ENCODE results near the gene PPP1R14C.

The PPP1R14C gene

DNA sequence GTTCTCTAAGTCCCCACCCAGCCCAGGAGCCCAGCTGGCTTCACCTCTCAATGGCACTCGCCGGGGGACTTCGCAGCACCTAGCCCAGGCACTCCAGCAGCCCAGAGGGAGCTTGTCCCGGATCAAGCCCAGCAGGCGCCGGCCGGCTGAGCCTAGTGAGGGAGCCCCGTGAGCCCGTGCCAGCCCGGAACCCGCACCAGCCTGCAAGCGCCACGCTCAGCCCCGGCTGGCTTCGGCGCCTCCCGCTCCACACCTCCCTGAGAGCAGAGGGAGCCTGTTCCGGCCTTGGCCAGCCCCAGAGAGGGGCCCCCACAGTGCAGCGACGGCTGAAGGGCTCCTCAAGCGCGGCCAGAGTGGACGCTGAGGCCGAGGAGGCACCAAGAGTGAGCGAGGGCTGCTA, 27.1 kb upstream of the PPP1R14C start:
- no peak overlapping the region for H3K14ac ChIP-seq (ENCODE audit: low read length in 2 of 2)
- H3K4me3 ChIP-seq (ENCODE audit: insufficient read depth in 1 of 2, low read depth in 1 of 2, low read length in 2 of 2): no peak overlapping the region
- no peak overlapping the region for H2AK5ac ChIP-seq (ENCODE audit: low read length, severe bottlenecking)
- no peak for DNase-seq
- no peak overlapping the region for H3K23ac ChIP-seq (ENCODE audit: low read length in 2 of 2)
- no peak overlapping the region for H3K4ac ChIP-seq (ENCODE audit: low read depth in 1 of 2, low read length in 2 of 2)
- H3K9me3 ChIP-seq (ENCODE audit: control insufficient read depth, low read length): no peaks in the 10 kb centered on the region
- H2BK120ac ChIP-seq (ENCODE audit: low read depth, low read length): no peak overlapping the region
- no peak overlapping the region for H2BK12ac ChIP-seq (ENCODE audit: low read length in 2 of 2)
- no peaks in the 10 kb centered on the region for H3K79me1 ChIP-seq (replicated peaks; ENCODE audit: low read length, poor library complexity, severe bottlenecking)
- H4K8ac ChIP-seq (ENCODE audit: low read length): no peak overlapping the region
- H4K91ac ChIP-seq (ENCODE audit: low read length): no peak overlapping the region
- H2BK5ac ChIP-seq (ENCODE audit: low read depth, low read length, poor library complexity, severe bottlenecking): no peak overlapping the region
- H3K4me1 ChIP-seq (ENCODE audit: control insufficient read depth, insufficient read depth, low read depth, low read length): no peaks in the 10 kb centered on the region
- no peak overlapping the region for H3K9ac ChIP-seq (ENCODE audit: low read length)
- H2AFZ ChIP-seq (ENCODE audit: low read depth, low read length): no peak overlapping the region
- no peaks in the 10 kb centered on the region for H3K36me3 ChIP-seq (ENCODE audit: control insufficient read depth in 1 of 2, insufficient read depth in 2 of 2, low read depth in 1 of 2, low read length in 2 of 2)
- H2BK15ac ChIP-seq (ENCODE audit: low read depth, poor library complexity, severe bottlenecking): no peak overlapping the region
- H3K18ac ChIP-seq (ENCODE audit: low read depth in 1 of 2, low read length in 2 of 2): no peak overlapping the region
- H3K4me2 ChIP-seq (ENCODE audit: low read length, poor library complexity, severe bottlenecking): no peak overlapping the region
- peaks cover 10 to 38% of the 10 kb centered on the region in 2 experiments for H3K27me3 ChIP-seq (ENCODE audit: control insufficient read depth in 1 of 2, insufficient read depth in 1 of 2, low read length in 2 of 2)
- no peak overlapping the region for H3K27ac ChIP-seq (ENCODE audit: low read length, poor library complexity, severe bottlenecking)
- 93% methylated on average over 25 of the region's 25 CpGs for WGBS

DNA sequence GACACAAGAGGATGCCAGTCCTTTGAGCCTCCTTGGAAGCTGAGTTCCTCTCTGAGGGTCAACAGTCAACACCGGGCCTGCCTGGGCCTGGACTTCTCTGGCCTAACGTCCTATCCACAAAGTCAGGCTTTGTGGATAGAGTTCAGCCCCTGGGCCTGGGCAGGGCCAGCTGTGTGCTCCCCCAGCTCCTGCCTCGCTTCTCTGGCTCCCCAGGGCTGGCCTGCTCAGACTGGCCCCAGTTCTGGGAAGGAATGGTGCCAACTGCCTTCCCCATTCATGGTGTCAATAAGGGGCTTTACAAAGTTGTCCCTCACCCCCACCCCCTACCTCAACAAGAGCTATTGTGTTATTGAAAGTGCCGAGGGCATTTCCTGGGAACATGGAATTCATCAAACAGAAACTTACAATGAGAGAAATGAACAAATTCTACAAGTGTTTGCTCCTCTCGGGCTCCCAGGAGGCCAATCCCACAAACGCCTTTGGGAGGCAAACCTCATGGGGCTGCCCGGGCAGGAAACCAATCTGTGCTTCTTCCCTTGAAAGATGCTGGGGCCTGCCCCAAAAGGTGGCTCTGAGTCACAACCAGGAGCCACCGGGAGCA, 26.5 kb upstream of the PPP1R14C start:
- Histone ChIP-seq H4K8ac (ENCODE audit: low read length) (no peak overlapping the region), H4K91ac (ENCODE audit: low read length) (no peak overlapping the region), H3K4me2 (ENCODE audit: low read length, poor library complexity, severe bottlenecking) (no peak overlapping the region), H3K4me1 (ENCODE audit: control insufficient read depth, insufficient read depth, low read depth, low read length) (no peaks in the 10 kb centered on the region), H3K36me3 (ENCODE audit: control insufficient read depth in 1 of 2, insufficient read depth in 2 of 2, low read depth in 1 of 2, low read length in 2 of 2) (no peaks in the 10 kb centered on the region), H3K9ac (ENCODE audit: low read length) (no peak overlapping the region), H3K27me3 (ENCODE audit: control insufficient read depth in 1 of 2, insufficient read depth in 1 of 2, low read length in 2 of 2) (peaks cover 6 to 32% of the 10 kb centered on the region in 2 experiments), H2BK15ac (ENCODE audit: low read depth, poor library complexity, severe bottlenecking) (no peak overlapping the region), H3K4me3 (ENCODE audit: insufficient read depth in 1 of 2, low read depth in 1 of 2, low read length in 2 of 2) (no peak overlapping the region), H2BK120ac (ENCODE audit: low read depth, low read length) (no peak overlapping the region), H2BK12ac (ENCODE audit: low read length in 2 of 2) (no peak overlapping the region), H3K9me3 (ENCODE audit: control insufficient read depth, low read length) (no peaks in the 10 kb centered on the region), H2BK5ac (ENCODE audit: low read depth, low read length, poor library complexity, severe bottlenecking) (no peak overlapping the region), H3K79me1 (replicated peaks; ENCODE audit: low read length, poor library complexity, severe bottlenecking) (no peaks in the 10 kb centered on the region), H2AFZ (ENCODE audit: low read depth, low read length) (no peak overlapping the region), H3K27ac (ENCODE audit: low read length, poor library complexity, severe bottlenecking) (no peak overlapping the region), H3K4ac (ENCODE audit: low read depth in 1 of 2, low read length in 2 of 2) (no peak overlapping the region), H3K14ac (ENCODE audit: low read length in 2 of 2) (no peak overlapping the region), H3K18ac (ENCODE audit: low read depth in 1 of 2, low read length in 2 of 2) (no peak overlapping the region), H3K23ac (ENCODE audit: low read length in 2 of 2) (no peak overlapping the region), H2AK5ac (ENCODE audit: low read length, severe bottlenecking) (no peak overlapping the region)
- DNase-seq: no peak
- WGBS: 82% methylated on average over 8 of the region's 8 CpGs

DNA sequence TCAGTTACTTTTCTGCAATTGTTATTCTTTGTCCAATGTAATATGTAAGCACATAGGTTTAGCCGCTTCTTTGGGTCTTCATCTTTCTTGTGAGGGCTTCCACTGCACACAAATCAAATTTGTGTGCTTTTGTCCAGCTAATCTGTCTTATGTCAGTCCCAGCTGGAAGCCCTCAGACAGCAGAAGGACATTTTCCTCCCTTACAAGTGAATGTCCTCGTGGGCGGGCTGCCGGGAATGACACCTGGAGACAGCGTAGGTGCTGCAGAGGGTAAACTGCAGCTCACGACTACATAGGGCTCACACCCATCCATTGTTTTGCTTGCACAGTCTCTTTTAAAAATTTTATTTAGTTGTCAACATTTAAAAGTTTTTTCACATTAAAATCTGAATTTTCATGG, 24.6 kb upstream of the PPP1R14C start:
- H2BK5ac ChIP-seq (ENCODE audit: low read depth, low read length, poor library complexity, severe bottlenecking): no peak overlapping the region
- no peak overlapping the region for H3K4ac ChIP-seq (ENCODE audit: low read depth in 1 of 2, low read length in 2 of 2)
- H3K27ac ChIP-seq (ENCODE audit: low read length, poor library complexity, severe bottlenecking): no peak overlapping the region
- no peak overlapping the region for H2BK15ac ChIP-seq (ENCODE audit: low read depth, poor library complexity, severe bottlenecking)
- H3K9ac ChIP-seq (ENCODE audit: low read length): no peak overlapping the region
- no peak overlapping the region for H3K23ac ChIP-seq (ENCODE audit: low read length in 2 of 2)
- H2AK5ac ChIP-seq (ENCODE audit: low read length, severe bottlenecking): no peak overlapping the region
- no peak overlapping the region for H2BK12ac ChIP-seq (ENCODE audit: low read length in 2 of 2)
- H2BK120ac ChIP-seq (ENCODE audit: low read depth, low read length): no peak overlapping the region
- H3K18ac ChIP-seq (ENCODE audit: low read depth in 1 of 2, low read length in 2 of 2): no peak overlapping the region
- H3K14ac ChIP-seq (ENCODE audit: low read length in 2 of 2): no peak overlapping the region
- H3K36me3 ChIP-seq (ENCODE audit: control insufficient read depth in 1 of 2, insufficient read depth in 2 of 2, low read depth in 1 of 2, low read length in 2 of 2): no peaks in the 10 kb centered on the region
- no peaks in the 10 kb centered on the region for H3K4me1 ChIP-seq (ENCODE audit: control insufficient read depth, insufficient read depth, low read depth, low read length)
- WGBS: 79% methylated on average over 5 of the region's 6 CpGs
- H3K9me3 ChIP-seq (ENCODE audit: control insufficient read depth, low read length): no peaks in the 10 kb centered on the region
- H2AFZ ChIP-seq (ENCODE audit: low read depth, low read length): no peak overlapping the region
- H3K4me2 ChIP-seq (ENCODE audit: low read length, poor library complexity, severe bottlenecking): no peak overlapping the region
- H3K27me3 ChIP-seq (ENCODE audit: control insufficient read depth in 1 of 2, insufficient read depth in 1 of 2, low read length in 2 of 2): peaks cover 0 to 20% of the 10 kb centered on the region in 2 experiments
- no peaks in the 10 kb centered on the region for H3K79me1 ChIP-seq (replicated peaks; ENCODE audit: low read length, poor library complexity, severe bottlenecking)
- H4K8ac ChIP-seq (ENCODE audit: low read length): no peak overlapping the region
- no peak overlapping the region for H3K4me3 ChIP-seq (ENCODE audit: insufficient read depth in 1 of 2, low read depth in 1 of 2, low read length in 2 of 2)
- H4K91ac ChIP-seq (ENCODE audit: low read length): no peak overlapping the region
- no peak for DNase-seq

DNA sequence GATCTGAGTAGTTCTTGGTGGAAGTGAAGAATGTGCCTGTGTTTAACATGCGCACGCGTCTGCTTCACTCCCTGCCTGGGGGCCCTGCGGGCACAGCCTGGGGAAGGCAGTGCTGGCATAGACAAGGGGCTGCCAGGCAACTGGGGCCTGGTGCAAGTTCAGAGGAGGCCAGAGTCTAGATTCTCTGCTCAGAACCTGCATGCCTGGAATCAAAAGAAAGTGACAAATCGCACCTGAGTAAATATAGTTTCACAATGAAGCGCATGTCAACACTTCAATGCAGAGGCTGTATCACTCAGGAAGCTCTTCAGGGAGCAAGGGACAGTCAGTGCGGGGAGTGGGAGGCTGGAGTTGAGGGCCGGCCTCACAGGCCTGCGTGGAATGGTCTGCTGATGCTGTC, 24.2 kb upstream of the PPP1R14C start:
- no peak overlapping the region for H2BK15ac ChIP-seq (ENCODE audit: low read depth, poor library complexity, severe bottlenecking)
- peaks cover 0 to 16% of the 10 kb centered on the region in 2 experiments for H3K27me3 ChIP-seq (ENCODE audit: control insufficient read depth in 1 of 2, insufficient read depth in 1 of 2, low read length in 2 of 2)
- no peak overlapping the region for H2AK5ac ChIP-seq (ENCODE audit: low read length, severe bottlenecking)
- no peak overlapping the region for H2BK5ac ChIP-seq (ENCODE audit: low read depth, low read length, poor library complexity, severe bottlenecking)
- no peak for DNase-seq
- H3K36me3 ChIP-seq (ENCODE audit: control insufficient read depth in 1 of 2, insufficient read depth in 2 of 2, low read depth in 1 of 2, low read length in 2 of 2): no peaks in the 10 kb centered on the region
- H3K14ac ChIP-seq (ENCODE audit: low read length in 2 of 2): no peak overlapping the region
- H3K4ac ChIP-seq (ENCODE audit: low read depth in 1 of 2, low read length in 2 of 2): no peak overlapping the region
- H3K79me1 ChIP-seq (replicated peaks; ENCODE audit: low read length, poor library complexity, severe bottlenecking): no peaks in the 10 kb centered on the region
- no peak overlapping the region for H3K4me2 ChIP-seq (ENCODE audit: low read length, poor library complexity, severe bottlenecking)
- 92% methylated on average over 9 of the region's 9 CpGs for WGBS
- no peak overlapping the region for H3K9ac ChIP-seq (ENCODE audit: low read length)
- H3K18ac ChIP-seq (ENCODE audit: low read depth in 1 of 2, low read length in 2 of 2): no peak overlapping the region
- H2BK12ac ChIP-seq (ENCODE audit: low read length in 2 of 2): no peak overlapping the region
- no peak overlapping the region for H3K23ac ChIP-seq (ENCODE audit: low read length in 2 of 2)
- no peaks in the 10 kb centered on the region for H3K4me1 ChIP-seq (ENCODE audit: control insufficient read depth, insufficient read depth, low read depth, low read length)
- H3K9me3 ChIP-seq (ENCODE audit: control insufficient read depth, low read length): no peaks in the 10 kb centered on the region
- H3K4me3 ChIP-seq (ENCODE audit: insufficient read depth in 1 of 2, low read depth in 1 of 2, low read length in 2 of 2): no peak overlapping the region
- no peak overlapping the region for H3K27ac ChIP-seq (ENCODE audit: low read length, poor library complexity, severe bottlenecking)
- no peak overlapping the region for H2BK120ac ChIP-seq (ENCODE audit: low read depth, low read length)
- H4K91ac ChIP-seq (ENCODE audit: low read length): no peak overlapping the region
- no peak overlapping the region for H4K8ac ChIP-seq (ENCODE audit: low read length)
- H2AFZ ChIP-seq (ENCODE audit: low read depth, low read length): no peak overlapping the region
